ENCODE results near the gene COBL.

COBL gene

GRCh38 chr7:51053160-51053925 is 263.3 kb downstream of the COBL start:
- no peak for DNase-seq
- H3K4me3 Mint-ChIP-seq, result no peak overlapping the region
- CTCF ChIA-PET, result no interaction called here
- no peaks in the 10 kb centered on the region for H3K4me1 Mint-ChIP-seq
- H3K36me3 Mint-ChIP-seq, result no peaks in the 10 kb centered on the region
- no peaks in the 10 kb centered on the region for H3K9me3 Mint-ChIP-seq
- H3K27ac Mint-ChIP-seq, result no peak overlapping the region
- H3K27me3 Mint-ChIP-seq, result peaks cover 3% of the 10 kb centered on the region

- DNase-seq, result no peak
- H3K36me3 Mint-ChIP-seq, result no peaks in the 10 kb centered on the region
- CTCF ChIA-PET, result no interaction called here
- no peak overlapping the region for H3K27ac Mint-ChIP-seq
- H3K4me1 Mint-ChIP-seq, result no peaks in the 10 kb centered on the region
- no peak overlapping the region for H3K4me3 Mint-ChIP-seq
- no peaks in the 10 kb centered on the region for H3K9me3 Mint-ChIP-seq
- peaks cover 13% of the 10 kb centered on the region for H3K27me3 Mint-ChIP-seq
Measured at GRCh38 chr7:51046482-51046881, 270.1 kb downstream of the COBL start.

GRCh38 chr7:51046103-51046466 is 270.5 kb downstream of the COBL start:
- H3K4me1 Mint-ChIP-seq, result no peaks in the 10 kb centered on the region
- H3K27ac Mint-ChIP-seq, result no peak overlapping the region
- H3K9me3 Mint-ChIP-seq, result no peaks in the 10 kb centered on the region
- no peak for DNase-seq
- no peak overlapping the region for H3K4me3 Mint-ChIP-seq
- H3K36me3 Mint-ChIP-seq, result no peaks in the 10 kb centered on the region
- H3K27me3 Mint-ChIP-seq, result peaks cover 13% of the 10 kb centered on the region
- CTCF ChIA-PET, result no interaction called here

GRCh38 chr7:51045319-51046102 is 271.1 kb downstream of the COBL start:
- Mint-ChIP-seq H3K27ac (no peak overlapping the region), H3K4me3 (no peak overlapping the region), H3K4me1 (no peaks in the 10 kb centered on the region), H3K27me3 (peaks cover 13% of the 10 kb centered on the region), H3K36me3 (no peaks in the 10 kb centered on the region), H3K9me3 (no peaks in the 10 kb centered on the region)
- no peak for DNase-seq
- CTCF ChIA-PET, result no interaction called here

- no peak for DNase-seq
- no peaks in the 10 kb centered on the region for H3K9me3 Mint-ChIP-seq
- H3K27me3 Mint-ChIP-seq, result peaks cover 10% of the 10 kb centered on the region
- no peak overlapping the region for H3K4me3 Mint-ChIP-seq
- no peak overlapping the region for H3K27ac Mint-ChIP-seq
- H3K4me1 Mint-ChIP-seq, result no peaks in the 10 kb centered on the region
- no peaks in the 10 kb centered on the region for H3K36me3 Mint-ChIP-seq
- CTCF ChIA-PET, result no interaction called here
Measured at GRCh38 chr7:51043461-51043860, 273.1 kb downstream of the COBL start.

GRCh38 chr7:51040787-51041186 is 275.8 kb downstream of the COBL start:
- CTCF ChIA-PET, result no interaction called here
- H3K27me3 Mint-ChIP-seq, result peaks cover 4% of the 10 kb centered on the region
- H3K4me3 Mint-ChIP-seq, result no peak overlapping the region
- no peaks in the 10 kb centered on the region for H3K4me1 Mint-ChIP-seq
- no peak overlapping the region for H3K27ac Mint-ChIP-seq
- H3K9me3 Mint-ChIP-seq, result no peaks in the 10 kb centered on the region
- H3K36me3 Mint-ChIP-seq, result no peaks in the 10 kb centered on the region
- no peak for DNase-seq

GRCh38 chr7:51038573-51038972 is 278.0 kb downstream of the COBL start:
- Mint-ChIP-seq H3K4me3 (no peak overlapping the region), H3K27ac (no peak overlapping the region), H3K36me3 (no peaks in the 10 kb centered on the region), H3K27me3 (peaks cover 10% of the 10 kb centered on the region), H3K4me1 (no peaks in the 10 kb centered on the region), H3K9me3 (no peaks in the 10 kb centered on the region)
- CTCF ChIA-PET, result no interaction called here
- DNase-seq, result no peak

GRCh38 chr7:51035716-51036115 is 280.9 kb downstream of the COBL start:
- H3K27ac Mint-ChIP-seq, result no peak overlapping the region
- DNase-seq, result no peak
- H3K36me3 Mint-ChIP-seq, result no peaks in the 10 kb centered on the region
- H3K4me1 Mint-ChIP-seq, result no peaks in the 10 kb centered on the region
- no peak overlapping the region for H3K4me3 Mint-ChIP-seq
- H3K27me3 Mint-ChIP-seq, result peaks cover 7% of the 10 kb centered on the region
- no peaks in the 10 kb centered on the region for H3K9me3 Mint-ChIP-seq
- CTCF ChIA-PET, result no interaction called here

- no peak for DNase-seq
- Mint-ChIP-seq H3K27ac (no peak overlapping the region), H3K4me1 (no peaks in the 10 kb centered on the region), H3K27me3 (peaks cover 7% of the 10 kb centered on the region), H3K4me3 (no peak overlapping the region), H3K9me3 (no peaks in the 10 kb centered on the region), H3K36me3 (no peaks in the 10 kb centered on the region)
- CTCF ChIA-PET, result interaction anchor here (0.6 kb wide), 1 partner anchor 41 kb away, joined by 4 read pairs; no protein-coding TSS in a partner anchor
Measured at GRCh38 chr7:51034521-51035264, 281.9 kb downstream of the COBL start.

GRCh38 chr7:51033727-51034520 is 282.7 kb downstream of the COBL start:
- peaks cover 7% of the 10 kb centered on the region for H3K27me3 Mint-ChIP-seq
- H3K36me3 Mint-ChIP-seq, result no peaks in the 10 kb centered on the region
- no peak for DNase-seq
- CTCF ChIA-PET, result interaction anchor here (0.6 to 1.5 kb wide), 2 partner anchors 40 to 336 kb away, joined by 3 to 4 read pairs; no protein-coding TSS in a partner anchor
- no peak overlapping the region for H3K27ac Mint-ChIP-seq
- no peaks in the 10 kb centered on the region for H3K4me1 Mint-ChIP-seq
- no peak overlapping the region for H3K4me3 Mint-ChIP-seq
- no peaks in the 10 kb centered on the region for H3K9me3 Mint-ChIP-seq

- no peak for DNase-seq
- peaks cover 7% of the 10 kb centered on the region for H3K27me3 Mint-ChIP-seq
- H3K4me3 Mint-ChIP-seq, result no peak overlapping the region
- H3K36me3 Mint-ChIP-seq, result no peaks in the 10 kb centered on the region
- H3K4me1 Mint-ChIP-seq, result no peaks in the 10 kb centered on the region
- CTCF ChIA-PET, result no interaction called here
- no peak overlapping the region for H3K27ac Mint-ChIP-seq
- no peaks in the 10 kb centered on the region for H3K9me3 Mint-ChIP-seq
Measured at GRCh38 chr7:51031791-51032515, 284.7 kb downstream of the COBL start.

GRCh38 chr7:51031216-51031615 is 285.4 kb downstream of the COBL start:
- H3K36me3 Mint-ChIP-seq, result no peaks in the 10 kb centered on the region
- DNase-seq, result no peak
- no peaks in the 10 kb centered on the region for H3K4me1 Mint-ChIP-seq
- H3K9me3 Mint-ChIP-seq, result no peaks in the 10 kb centered on the region
- no peak overlapping the region for H3K4me3 Mint-ChIP-seq
- H3K27ac Mint-ChIP-seq, result no peak overlapping the region
- CTCF ChIA-PET, result no interaction called here
- H3K27me3 Mint-ChIP-seq, result peaks cover 7% of the 10 kb centered on the region

GRCh38 chr7:51029701-51030191 is 286.9 kb downstream of the COBL start:
- DNase-seq, result no peak
- CTCF ChIA-PET, result interaction anchor here (0.8 to 1.2 kb wide), 3 partner anchors 27 to 278 kb away, joined by 3 to 5 read pairs (median 3); no protein-coding TSS in a partner anchor
- H3K4me1 Mint-ChIP-seq, result no peaks in the 10 kb centered on the region
- H3K9me3 Mint-ChIP-seq, result no peaks in the 10 kb centered on the region
- no peak overlapping the region for H3K4me3 Mint-ChIP-seq
- no peak overlapping the region for H3K27ac Mint-ChIP-seq
- peaks cover 7% of the 10 kb centered on the region for H3K27me3 Mint-ChIP-seq
- no peaks in the 10 kb centered on the region for H3K36me3 Mint-ChIP-seq

Data from activated naive CD4-positive, alpha-beta T cell treated with anti-CD3 and anti-CD28 coated beads, Interleukin-2, amount 10 ng/mL, durations not matched to agents 7 days and 5 days (primary cell).